ENCODE results near the gene GALNT6. TPM values are rescaled to one million over a fixed set of nuclear protein-coding genes. Genes with fewer than 3 reads are reported as not detected.
A peak's percentile ranks its signal among the peaks of the same experiment; 100 is the strongest.

The GALNT6 gene
- total and polyA plus RNA-seq, 9 of the 15 experiments (the other 6 are each of a cell fraction or from before 2014, with no cell fraction given), result 1.5 to 8.6 (median 5.1) TPM

DNA sequence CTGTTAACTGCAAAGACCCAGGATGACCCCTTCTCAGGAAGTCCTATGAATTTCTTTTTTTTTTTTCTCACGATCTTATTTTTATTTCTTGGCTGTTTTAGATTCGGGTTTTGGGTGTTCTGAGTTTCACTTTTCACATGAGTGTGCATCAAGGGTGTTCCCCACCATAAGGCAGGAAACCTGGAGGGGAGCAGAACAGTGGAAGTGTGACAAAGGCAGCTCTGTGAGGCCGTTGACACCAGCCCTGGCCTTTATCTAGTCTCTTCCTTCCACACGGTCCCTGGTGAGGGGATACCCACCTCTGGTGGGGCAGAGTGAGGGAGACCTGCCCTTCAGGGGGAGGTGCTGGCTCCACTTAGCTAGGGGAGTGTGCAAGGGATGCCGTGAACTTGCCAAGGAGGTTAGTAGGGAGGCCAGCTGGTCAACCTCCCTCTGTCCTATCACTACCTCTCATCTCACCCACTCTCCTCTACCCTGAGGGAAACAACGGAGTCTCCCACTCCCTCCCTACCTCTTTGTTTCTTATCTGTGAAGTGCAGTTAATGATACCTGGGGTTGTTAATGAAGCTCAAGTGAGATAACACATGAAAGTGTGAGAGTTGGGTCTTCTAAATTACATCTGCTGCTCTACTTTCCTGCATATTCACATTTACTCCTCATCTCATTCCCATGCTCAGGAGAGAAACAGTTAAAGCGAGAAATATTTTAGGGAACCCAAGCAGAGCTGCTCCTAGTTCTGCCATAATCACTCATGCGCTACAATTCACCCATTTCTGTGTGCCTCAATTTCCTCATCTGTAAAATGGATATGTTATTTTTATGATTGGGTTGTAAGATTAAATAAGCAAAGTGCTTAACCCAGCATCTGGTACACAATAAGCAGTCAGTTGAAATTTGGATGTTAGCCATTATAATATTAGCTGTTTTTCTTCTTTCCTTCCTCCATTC is 4.4 kb upstream of the GALNT6 start (continued):
- TF ChIP-seq TBL1XR1 (IDR thresholded peaks at IDR 0.05; ENCODE audit: low read length in 2 of 2), result peak in 1 of 2 experiments; percentile 61; a peak in 1 of 4 replicates
- TF ChIP-seq SP1 (CRISPR knock-in tag; IDR thresholded peaks at IDR 0.05), result peak; percentile 61
- TF ChIP-seq L3MBTL2 (IDR thresholded peaks at IDR 0.05), result no peak
- TF ChIP-seq, protein P1, sequence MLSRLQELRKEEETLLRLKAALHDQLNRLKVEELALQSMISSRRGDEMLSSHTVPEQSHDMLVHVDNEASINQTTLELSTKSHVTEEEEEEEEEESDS (CRISPR knock-in tag; IDR thresholded peaks at IDR 0.05), result no peak
- TF ChIP-seq ZNF197 (CRISPR knock-in tag; IDR thresholded peaks at IDR 0.05; ENCODE audit: low read depth), result 0 out of 2 replicates have a peak, but pooled peaks have one; percentile 62
- no peak for TF ChIP-seq NFRKB (IDR thresholded peaks at IDR 0.05; ENCODE audit: low read depth)
- TF ChIP-seq SOX6 (IDR thresholded peaks at IDR 0.05), result peak; percentile 98
- TF ChIP-seq POLR2AphosphoS5 (IDR thresholded peaks at IDR 0.05; ENCODE audit: control insufficient read depth, insufficient read depth, low read depth, low read length), result peak; percentile 64; the same call in 1 of the 2 replicates
- no peak for TF ChIP-seq BRF1 (IDR thresholded peaks at IDR 0.05; ENCODE audit: borderline replicate concordance, extremely low read depth, insufficient read length)
- TF ChIP-seq UBTF (IDR thresholded peaks at IDR 0.05; ENCODE audit: borderline replicate concordance in 1 of 2, low read depth in 2 of 2, low read length in 2 of 2), result 0 out of 4 replicates have a peak, but pooled peaks of 1 of the 2 experiments have one; percentile 20
- peak in 1 of 2 experiments; percentile 82; a peak in 2 of 4 replicates for TF ChIP-seq TRIM24 (IDR thresholded peaks at IDR 0.05)
- TF ChIP-seq CBFA2T2 (conservative IDR thresholded peaks at IDR 0.05), result peak; percentile 89
- TF ChIP-seq GATAD2A (IDR thresholded peaks at IDR 0.05), result peak; percentile 46; the same call in 1 of the 2 replicates
- TF ChIP-seq ZNF280B (CRISPR knock-in tag; IDR thresholded peaks at IDR 0.05), result no peak
- peak; percentile 91 for TF ChIP-seq KLF16 (IDR thresholded peaks at IDR 0.05)
- peak; percentile 85 for TF ChIP-seq SMARCC2 (IDR thresholded peaks at IDR 0.05; ENCODE audit: low read depth)
- TF ChIP-seq TARDBP (IDR thresholded peaks at IDR 0.05), result peak; percentile 75; the same call in 1 of the 2 replicates
- peak; percentile 73; the same call in 1 of the 2 replicates for TF ChIP-seq HMBOX1 (IDR thresholded peaks at IDR 0.05)
- TF ChIP-seq KLF1 (tag; IDR thresholded peaks at IDR 0.05), result no peak
- no peak for TF ChIP-seq SREBF2 (CRISPR knock-in tag; IDR thresholded peaks at IDR 0.05)
- TF ChIP-seq RBM25 (IDR thresholded peaks at IDR 0.05; ENCODE audit: low read depth, low read length, severe bottlenecking), result peak; percentile 92
- peak; percentile 65 to 73; a peak in 3 of 4 replicates for TF ChIP-seq MAZ (CRISPR knock-in tag; conservative IDR thresholded peaks at IDR 0.05 in 1 of 2, IDR thresholded peaks at IDR 0.05 in 1 of 2)
- TF ChIP-seq CXXC5 (CRISPR knock-in tag; IDR thresholded peaks at IDR 0.05), result peak; percentile 37; the same call in 1 of the 2 replicates
